GM12874 (cell line): ENCODE data around the gene SERPINI1.
A peak's percentile ranks its signal among the peaks of the same experiment; 100 is the strongest.

Experiments used
- CTCF ChIP-seq: IDR thresholded peaks from 2 replicates; pipeline ENCODE4 v1.5.1; 2011; ENCODE audit warnings: low read depth, mild to moderate bottlenecking, control low read depth, low read length, moderate library complexity; ENCODE audit not compliant: insufficient read depth

SERPINI1 gene

GRCh38 chr3:167734498-167735232 is 856 bp upstream of the SERPINI1 start, which contains the start of gene PDCD10:
Gene PDCD10, minus strand, starts transcription at chr3:167734892. Its CDS starts 14,735 bp downstream, at chr3:167720157.
- no peak for TF ChIP-seq CTCF

GRCh38 chr3:167736264-167736787 is 805 bp downstream of the SERPINI1 start:
- TF ChIP-seq CTCF: no peak

GRCh38 chr3:167736997-167737396 is 1.5 kb downstream of the SERPINI1 start:
- TF ChIP-seq CTCF: no peak

GRCh38 chr3:167738037-167738436 is 2.5 kb downstream of the SERPINI1 start:
- TF ChIP-seq CTCF: no peak

GRCh38 chr3:167739190-167739810 is 3.8 kb downstream of the SERPINI1 start:
- no peak for TF ChIP-seq CTCF

GRCh38 chr3:167740961-167741587 is 5.6 kb downstream of the SERPINI1 start:
- TF ChIP-seq CTCF: peak; percentile 50

- no peak for TF ChIP-seq CTCF
Observed at GRCh38 chr3:167742338-167742737, 6.8 kb downstream of the SERPINI1 start.
